Fibroblast of skin of left biceps (primary cell): ENCODE results near the gene DHX57.

ENCODE experiments used
- DNase-seq, 2 experiments: peaks; one replicate each; pipeline ENCODE4 v3.0.0-alpha.2; 2013; ENCODE audit warnings: low read depth in 2 of 2

Gene DHX57

GRCh38 chr2:38875576-38876367 lies at the start of gene DHX57, which contains the start of gene MORN2:
DHX57 (minus strand) TSS chr2:38875934; CDS start chr2:38868405, 7,529 bp downstream.
MORN2 (plus strand) TSS chr2:38875976.
- DNase-seq, result peak; percentile 34 to 41

GRCh38 chr2:38922902-38923301 lies 47.2 kb upstream of the DHX57 start:
- no peak for DNase-seq

- DNase-seq, result no peak
These were observed 46.7 kb upstream of the DHX57 start for GRCh38 chr2:38922389-38922788.

GRCh38 chr2:38912619-38913018 lies 36.9 kb upstream of the DHX57 start:
- DNase-seq, result no peak

- no peak for DNase-seq
These were observed 35.5 kb upstream of the DHX57 start for GRCh38 chr2:38911191-38911590.

- DNase-seq, result no peak
These were observed 34.1 kb upstream of the DHX57 start for GRCh38 chr2:38909872-38910271.

GRCh38 chr2:38907743-38908562 lies 32.2 kb upstream of the DHX57 start:
- DNase-seq, result no peak

GRCh38 chr2:38907242-38907641 lies 31.5 kb upstream of the DHX57 start:
- DNase-seq, result no peak

GRCh38 chr2:38905251-38905650 lies 29.5 kb upstream of the DHX57 start:
- DNase-seq, result no peak

- no peak for DNase-seq
These were observed 25.0 kb upstream of the DHX57 start for GRCh38 chr2:38900726-38901125.

GRCh38 chr2:38898256-38898655 lies 22.5 kb upstream of the DHX57 start:
- DNase-seq, result no peak

- DNase-seq, result no peak
These were observed 17.1 kb upstream of the DHX57 start for GRCh38 chr2:38892819-38893218.

- DNase-seq, result no peak
These were observed 13.8 kb upstream of the DHX57 start, which contains the start of gene ARHGEF33 for GRCh38 chr2:38889575-38889974. ARHGEF33 (plus strand) TSS chr2:38889875; CDS start chr2:38919448, 29,573 bp downstream.

- no peak for DNase-seq
These were observed 13.3 kb upstream of the DHX57 start for GRCh38 chr2:38889045-38889444.

- no peak for DNase-seq
These were observed 12.3 kb upstream of the DHX57 start for GRCh38 chr2:38887902-38888554.

- DNase-seq, result no peak
These were observed 11.6 kb upstream of the DHX57 start for GRCh38 chr2:38887347-38887746.

- no peak for DNase-seq
These were observed 10.3 kb upstream of the DHX57 start for GRCh38 chr2:38886063-38886462.

GRCh38 chr2:38876407-38876806 lies 673 bp upstream of the DHX57 start:
- DNase-seq, result no peak

- no peak for DNase-seq
These were observed 533 bp downstream of the DHX57 start for GRCh38 chr2:38875227-38875575.

- DNase-seq, result no peak
These were observed 2.0 kb downstream of the DHX57 start for GRCh38 chr2:38873763-38874162.

- no peak for DNase-seq
These were observed 4.3 kb downstream of the DHX57 start for GRCh38 chr2:38871432-38871831.

GRCh38 chr2:38866773-38867443 lies 8.8 kb downstream of the DHX57 start:
- DNase-seq, result no peak
